GM06990 (cell line): ENCODE data around the gene ADARB2.

Source experiments
- DNase-seq: peaks from one replicate; pipeline ENCODE4 v3.0.0-alpha.2; 2011; ENCODE audit not compliant: insufficient read length; ENCODE audit errors: extremely low read depth
- H3K27me3 ChIP-seq: replicated peaks from 2 replicates; pipeline ENCODE4 v1.6.0; 2011; ENCODE audit warnings: low read length; ENCODE audit not compliant: control insufficient read depth, insufficient read depth
- H3K36me3 ChIP-seq: 2 replicates; pipeline ENCODE4 v1.5.1; 2011; ENCODE audit warnings: low read length; ENCODE audit not compliant: control insufficient read depth, insufficient read depth
- H3K4me3 ChIP-seq: replicated peaks from 2 replicates; pipeline ENCODE4 v1.5.1; 2011; ENCODE audit warnings: low read depth, mild to moderate bottlenecking, control low read depth, low read length
- TF ChIP-seq, protein P1 (sequence below): IDR thresholded peaks from 2 replicates; pipeline ENCODE4 v1.5.1; 2011; ENCODE audit warnings: low read length, control low read depth, mild to moderate bottlenecking, inconsistent platforms; ENCODE audit not compliant: insufficient read depth, poor library complexity, severe bottlenecking

Gene ADARB2

DNA sequence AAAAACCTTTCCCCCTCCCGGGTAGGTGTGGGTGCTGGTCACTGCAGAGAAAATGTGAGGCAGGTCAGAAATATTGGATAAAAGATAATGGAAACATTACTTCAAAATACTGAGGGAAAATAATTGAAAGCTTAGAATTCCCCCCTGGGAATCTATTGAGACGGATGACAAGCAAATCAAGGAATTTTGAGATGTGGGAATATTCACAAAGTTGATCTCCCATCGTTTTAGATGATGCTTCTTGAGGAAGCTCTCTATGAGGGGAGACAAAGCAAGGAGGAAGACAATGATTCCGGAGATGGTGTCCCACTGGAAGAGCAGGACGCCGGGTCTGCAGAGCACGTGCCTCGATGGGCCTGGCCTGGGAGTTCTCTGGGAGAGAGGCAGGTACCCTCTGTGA lies 470.2 kb downstream of the ADARB2 start:
- TF ChIP-seq, protein P1, sequence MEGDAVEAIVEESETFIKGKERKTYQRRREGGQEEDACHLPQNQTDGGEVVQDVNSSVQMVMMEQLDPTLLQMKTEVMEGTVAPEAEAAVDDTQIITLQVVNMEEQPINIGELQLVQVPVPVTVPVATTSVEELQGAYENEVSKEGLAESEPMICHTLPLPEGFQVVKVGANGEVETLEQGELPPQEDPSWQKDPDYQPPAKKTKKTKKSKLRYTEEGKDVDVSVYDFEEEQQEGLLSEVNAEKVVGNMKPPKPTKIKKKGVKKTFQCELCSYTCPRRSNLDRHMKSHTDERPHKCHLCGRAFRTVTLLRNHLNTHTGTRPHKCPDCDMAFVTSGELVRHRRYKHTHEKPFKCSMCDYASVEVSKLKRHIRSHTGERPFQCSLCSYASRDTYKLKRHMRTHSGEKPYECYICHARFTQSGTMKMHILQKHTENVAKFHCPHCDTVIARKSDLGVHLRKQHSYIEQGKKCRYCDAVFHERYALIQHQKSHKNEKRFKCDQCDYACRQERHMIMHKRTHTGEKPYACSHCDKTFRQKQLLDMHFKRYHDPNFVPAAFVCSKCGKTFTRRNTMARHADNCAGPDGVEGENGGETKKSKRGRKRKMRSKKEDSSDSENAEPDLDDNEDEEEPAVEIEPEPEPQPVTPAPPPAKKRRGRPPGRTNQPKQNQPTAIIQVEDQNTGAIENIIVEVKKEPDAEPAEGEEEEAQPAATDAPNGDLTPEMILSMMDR, result no peak
- no peak overlapping the region for H3K4me3 ChIP-seq
- H3K36me3 ChIP-seq, result no peaks in the 10 kb centered on the region
- no peaks in the 10 kb centered on the region for H3K27me3 ChIP-seq
- DNase-seq, result no peak

DNA sequence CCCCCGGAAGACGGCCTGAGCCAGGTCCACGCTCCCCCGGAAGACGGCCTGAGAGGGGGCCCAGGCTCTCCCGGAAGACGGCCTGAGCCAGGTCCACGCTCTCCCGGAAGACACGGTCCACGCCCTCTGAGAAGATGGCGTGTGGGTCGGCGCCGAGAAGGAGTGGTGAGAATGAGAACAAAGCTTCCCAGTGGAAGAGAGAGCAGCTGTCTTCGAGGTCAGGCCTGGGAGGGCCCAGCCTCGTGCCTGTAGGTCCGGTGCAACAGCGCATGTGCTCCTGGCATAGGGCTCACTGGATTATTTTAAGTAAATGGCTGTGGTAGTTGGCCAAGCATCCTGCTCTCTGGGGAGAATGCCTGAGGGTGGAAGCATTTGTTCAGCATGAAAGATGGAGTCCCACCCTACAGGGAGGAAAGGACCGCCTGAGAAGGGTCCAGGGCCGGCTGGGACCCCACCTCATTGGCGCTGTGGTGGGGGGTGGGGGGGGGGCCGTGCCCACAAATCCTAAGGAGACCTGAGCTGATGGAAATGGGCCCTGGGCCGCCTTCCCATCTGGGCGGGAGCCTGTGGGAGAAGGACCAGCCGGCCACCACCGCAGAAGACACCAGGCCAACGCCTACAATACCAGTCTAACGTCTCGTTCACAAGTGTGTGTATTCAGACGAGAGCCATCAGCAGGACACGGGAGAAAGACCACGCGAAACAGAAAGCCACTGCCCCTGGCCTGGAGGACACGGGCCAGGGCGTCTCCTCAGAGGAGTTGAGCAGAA lies 471.1 kb downstream of the ADARB2 start:
- Histone ChIP-seq H3K36me3 (no peaks in the 10 kb centered on the region), H3K4me3 (no peak overlapping the region), H3K27me3 (no peaks in the 10 kb centered on the region)
- TF ChIP-seq, protein P1, result no peak
- DNase-seq, result no peak

DNA sequence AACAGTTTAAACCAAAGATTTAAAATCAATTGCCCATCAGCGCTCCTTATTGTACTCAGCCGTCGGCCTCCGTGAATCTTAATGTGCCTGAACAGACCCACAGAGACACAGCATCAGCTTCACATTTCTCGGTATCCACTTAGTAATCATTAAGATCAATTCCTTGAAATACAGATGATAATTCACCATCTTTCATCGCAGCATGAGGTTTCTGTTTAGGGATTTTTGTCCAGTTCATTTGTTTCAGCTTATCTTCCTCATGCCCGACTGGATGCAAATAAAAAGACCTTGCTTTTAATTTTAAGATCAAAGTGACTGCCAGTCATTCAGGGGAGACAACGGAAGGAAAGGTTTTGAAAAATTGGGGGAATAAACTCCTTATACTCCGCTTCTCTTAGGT lies 473.3 kb downstream of the ADARB2 start:
- TF ChIP-seq, protein P1, result no peak
- DNase-seq, result no peak

DNA sequence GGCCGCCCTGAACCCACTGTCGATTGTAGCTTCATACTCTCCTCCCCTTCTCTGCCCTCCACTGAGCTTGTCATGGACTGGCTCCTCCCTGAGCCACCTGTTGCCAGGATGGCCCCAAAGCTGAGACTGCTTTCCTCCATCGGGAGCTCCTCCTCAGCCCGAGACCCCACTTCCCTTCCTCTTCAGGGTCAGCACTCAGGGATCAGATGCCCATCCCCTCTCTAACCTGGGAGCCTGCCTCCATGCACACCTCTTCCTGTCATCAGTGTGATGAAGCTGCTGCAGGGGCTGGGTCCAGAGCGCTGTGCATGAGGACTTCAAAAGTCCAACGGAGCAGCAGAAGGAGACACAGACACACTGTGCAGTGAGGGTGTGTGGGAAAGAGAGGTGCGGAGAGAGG lies 480.1 kb downstream of the ADARB2 start:
- no peak for DNase-seq
- no peaks in the 10 kb centered on the region; the same call in 1 of the 2 replicates for H3K27me3 ChIP-seq
- TF ChIP-seq, protein P1, result no peak
- H3K36me3 ChIP-seq, result no peaks in the 10 kb centered on the region
- no peak overlapping the region for H3K4me3 ChIP-seq

More for the DNA sequence above, 473.3 kb downstream of the ADARB2 start:
- Histone ChIP-seq H3K27me3 (no peaks in the 10 kb centered on the region), H3K36me3 (no peaks in the 10 kb centered on the region), H3K4me3 (no peak overlapping the region)

DNA sequence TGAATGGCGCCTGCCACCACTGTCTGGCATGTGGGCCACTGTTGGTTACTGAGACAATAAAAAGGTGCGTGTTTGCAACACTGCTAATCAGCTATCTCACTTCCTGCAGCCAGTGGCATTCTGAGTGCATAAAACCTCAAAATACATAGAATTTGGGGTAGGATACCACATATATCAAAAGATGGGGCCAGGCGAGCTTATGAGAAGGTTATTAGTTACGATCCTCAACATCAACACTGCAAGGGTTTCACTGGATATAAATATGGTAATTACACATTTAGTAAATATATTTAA lies 480.9 kb downstream of the ADARB2 start:
- TF ChIP-seq, protein P1, result no peak
- Histone ChIP-seq H3K36me3 (no peaks in the 10 kb centered on the region), H3K27me3 (no peaks in the 10 kb centered on the region; the same call in 1 of the 2 replicates), H3K4me3 (no peak overlapping the region)
- no peak for DNase-seq
